Right lobe of liver (tissue), 6 donors: ENCODE data around the gene TPGS1. TPM values are rescaled to one million over a fixed set of nuclear protein-coding genes. Genes with fewer than 3 reads are reported as not detected.
A peak's percentile ranks its signal among the peaks of the same experiment; 100 is the strongest.

Source experiments
- ATAC-seq, 4 donors: fragments of 200-7000 bp; cut with Tn5 transposase; one replicate each; pipeline ENCODE4 v1.9.1; 2020; ENCODE audit warnings: mild to moderate bottlenecking in 4 of 4, moderate library complexity in 4 of 4
- DNase-seq, 3 donors: peaks; one replicate each; pipeline ENCODE4 v3.0.0-alpha.2; 2020
- H3K27ac ChIP-seq, 3 donors: fragments of 200-600 bp; one replicate each; pipeline ENCODE4 v1.8.0; 2022
- H3K27me3 ChIP-seq, 2 donors: fragments of 200-600 bp; one replicate each; pipeline ENCODE4 v1.8.0; 2022
- H3K36me3 ChIP-seq, 4 donors: fragments of 200-600 bp; sonication (generic) in 1 of 4; one replicate each; pipeline versions ENCODE4 v1.5.1 to v1.8.0; 2017 to 2022; ENCODE audit warnings: control low read depth in 1 of 4
- H3K4me1 ChIP-seq, 4 donors: fragments of 200-600 bp; sonication (generic) in 1 of 4; one replicate each; pipeline versions ENCODE4 v1.5.1 to v1.8.0; 2017 to 2022; ENCODE audit warnings: control low read depth in 1 of 4
- H3K4me3 ChIP-seq, 3 donors: fragments of 200-600 bp; one replicate each; pipeline ENCODE4 v1.8.0; 2022
- H3K9me3 ChIP-seq, 4 donors: fragments of 200-600 bp; sonication (generic) in 1 of 4; one replicate each; pipeline versions ENCODE4 v1.5.1 to v1.8.0; 2017 to 2022; ENCODE audit warnings: control low read depth in 1 of 4
- POLR2A ChIP-seq: fragments of 450-650 bp; IDR thresholded peaks from one replicate; pipeline ENCODE4 v1.6.1; 2017; ENCODE audit warnings: antibody characterized with exemption, mild to moderate bottlenecking
- WGBS: methylation state at CpG from one replicate; pipeline ENCODE4 v1.1.6; 2018; ENCODE audit warnings: low coverage, low lambda C conversion rate; ENCODE audit not compliant: insufficient coverage; ENCODE audit errors: missing lambda C conversion rate; 5-methylcytosine and 5-hydroxymethylcytosine counted together
- intact Hi-C, 2 donors: fragments of 100-400 bp; cut with DNase I; formaldehyde crosslinking; loops; one replicate each; pipeline versions ENCODE4 v1.11.2 to v1.14.1; 2022
- total RNA-seq, 6 experiments: library from RNA; depleted of rRNA in 2 of 6; stranded (reverse); fragments of >200 nt in 2 of 6; fragmentation: NEBNext Ultra II Directional in 3 of 6; extraction: Animal tissue kit (Norgen Biotek cat#: 25700) in 3 of 6; gene quantifications; one replicate each; pipeline versions ENCODE4 v1.1.0 to v1.2.4, GENCODE V29; 2016 to 2023
- TF ChIP-seq, protein P1 (sequence below), 4 donors: fragments of 200-600 bp in 3 of 4; fragments of 450-650 bp in 1 of 4; IDR thresholded peaks; one replicate each; pipeline versions ENCODE4 v1.5.1 to v1.8.0; 2016 to 2022; ENCODE audit warnings: antibody characterized with exemption in 4 of 4, mild to moderate bottlenecking in 2 of 4
- donor health status: DM: no; HTN: yes; CAD: no.
- donor health status: DM: no; HTN: no; CAD: no.
- donor health status: DM: no; HTN: no; CAD: no.
- donor health status: DM: no; HTN: yes; CAD: no.
- donor health status: DM: no; HTN: yes; CAD: no.

Gene TPGS1
- total RNA-seq, 6 experiments from 2014 or later, result 8.2 to 42.2 (median 10.3) TPM

DNA sequence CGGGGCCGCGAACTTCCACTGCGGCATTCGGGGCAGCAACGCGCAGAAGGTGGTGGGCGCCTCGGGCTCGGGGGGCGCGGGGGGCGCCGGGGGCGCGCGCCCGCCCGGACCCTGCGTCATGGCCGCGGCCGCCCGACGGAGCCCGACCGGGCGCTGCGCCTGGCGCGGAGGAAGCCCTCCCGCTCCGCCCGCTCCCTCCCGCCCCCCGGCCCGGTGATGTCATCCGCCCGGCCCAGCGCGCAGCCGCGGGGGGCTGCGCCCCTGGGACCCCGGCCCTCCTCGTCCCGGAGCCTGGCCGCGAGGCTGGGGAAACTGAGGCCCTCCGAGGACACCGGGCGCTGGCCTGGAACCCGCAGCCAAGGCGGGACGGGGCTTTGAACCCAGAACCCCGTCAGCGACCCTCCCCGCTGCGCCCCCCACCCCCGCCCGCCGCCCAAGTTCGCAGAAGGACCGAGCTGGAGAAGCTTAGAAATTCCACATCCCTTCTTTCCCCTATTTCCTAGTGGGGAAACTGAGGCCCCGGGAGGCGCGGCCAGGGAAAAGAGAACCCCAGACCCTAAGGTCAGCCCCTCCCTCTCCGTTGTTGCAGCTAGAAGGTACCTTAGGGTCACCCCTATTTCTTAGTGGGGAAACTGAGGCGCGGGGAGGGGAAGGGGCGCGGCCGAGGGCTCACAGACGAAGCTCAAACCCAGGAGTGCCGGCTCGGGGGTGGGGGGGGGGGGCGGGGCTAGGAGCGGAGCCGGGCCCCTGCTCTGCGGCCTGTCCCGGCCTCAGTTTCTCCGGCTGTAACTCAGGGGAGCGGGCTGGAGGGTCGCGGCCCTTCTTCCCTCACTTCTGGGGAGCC lies 46.2 kb upstream of the TPGS1 start, which contains the start of gene SHC2:
SHC2 (minus strand) TSS at position 157 of the 844 bp plus-strand sequence; CDS start at position 120, 37 bp downstream.
- ATAC-seq (peak; percentile 43 to 55 (median 50)), DNase-seq (peak in 1 of 3 donors; percentile 72)
- H3K4me3 ChIP-seq, result peak within 1 kb of the TSS; percentile 62 to 87 (median 82)
- WGBS, result 0% methylated on average over 3 of the region's 85 CpGs
- TF ChIP-seq POLR2A, result peak; percentile 70
- TF ChIP-seq, protein P1, sequence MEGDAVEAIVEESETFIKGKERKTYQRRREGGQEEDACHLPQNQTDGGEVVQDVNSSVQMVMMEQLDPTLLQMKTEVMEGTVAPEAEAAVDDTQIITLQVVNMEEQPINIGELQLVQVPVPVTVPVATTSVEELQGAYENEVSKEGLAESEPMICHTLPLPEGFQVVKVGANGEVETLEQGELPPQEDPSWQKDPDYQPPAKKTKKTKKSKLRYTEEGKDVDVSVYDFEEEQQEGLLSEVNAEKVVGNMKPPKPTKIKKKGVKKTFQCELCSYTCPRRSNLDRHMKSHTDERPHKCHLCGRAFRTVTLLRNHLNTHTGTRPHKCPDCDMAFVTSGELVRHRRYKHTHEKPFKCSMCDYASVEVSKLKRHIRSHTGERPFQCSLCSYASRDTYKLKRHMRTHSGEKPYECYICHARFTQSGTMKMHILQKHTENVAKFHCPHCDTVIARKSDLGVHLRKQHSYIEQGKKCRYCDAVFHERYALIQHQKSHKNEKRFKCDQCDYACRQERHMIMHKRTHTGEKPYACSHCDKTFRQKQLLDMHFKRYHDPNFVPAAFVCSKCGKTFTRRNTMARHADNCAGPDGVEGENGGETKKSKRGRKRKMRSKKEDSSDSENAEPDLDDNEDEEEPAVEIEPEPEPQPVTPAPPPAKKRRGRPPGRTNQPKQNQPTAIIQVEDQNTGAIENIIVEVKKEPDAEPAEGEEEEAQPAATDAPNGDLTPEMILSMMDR (IDR thresholded peaks at IDR 0.05), result no peak
- H3K4me1 ChIP-seq, result peaks cover 0 to 9% (median 0%) of the 10 kb centered on the region in 4 donors
- H3K27ac ChIP-seq, result peak within 1 kb of the TSS; percentile 85 to 89 (median 86)
- intact Hi-C loops, result no loop called here
- H3K36me3 ChIP-seq, result no peaks in the 10 kb centered on the region
- H3K9me3 ChIP-seq, result no peaks in the 10 kb centered on the region
- H3K27me3 ChIP-seq, result no peaks in the 10 kb centered on the region

DNA sequence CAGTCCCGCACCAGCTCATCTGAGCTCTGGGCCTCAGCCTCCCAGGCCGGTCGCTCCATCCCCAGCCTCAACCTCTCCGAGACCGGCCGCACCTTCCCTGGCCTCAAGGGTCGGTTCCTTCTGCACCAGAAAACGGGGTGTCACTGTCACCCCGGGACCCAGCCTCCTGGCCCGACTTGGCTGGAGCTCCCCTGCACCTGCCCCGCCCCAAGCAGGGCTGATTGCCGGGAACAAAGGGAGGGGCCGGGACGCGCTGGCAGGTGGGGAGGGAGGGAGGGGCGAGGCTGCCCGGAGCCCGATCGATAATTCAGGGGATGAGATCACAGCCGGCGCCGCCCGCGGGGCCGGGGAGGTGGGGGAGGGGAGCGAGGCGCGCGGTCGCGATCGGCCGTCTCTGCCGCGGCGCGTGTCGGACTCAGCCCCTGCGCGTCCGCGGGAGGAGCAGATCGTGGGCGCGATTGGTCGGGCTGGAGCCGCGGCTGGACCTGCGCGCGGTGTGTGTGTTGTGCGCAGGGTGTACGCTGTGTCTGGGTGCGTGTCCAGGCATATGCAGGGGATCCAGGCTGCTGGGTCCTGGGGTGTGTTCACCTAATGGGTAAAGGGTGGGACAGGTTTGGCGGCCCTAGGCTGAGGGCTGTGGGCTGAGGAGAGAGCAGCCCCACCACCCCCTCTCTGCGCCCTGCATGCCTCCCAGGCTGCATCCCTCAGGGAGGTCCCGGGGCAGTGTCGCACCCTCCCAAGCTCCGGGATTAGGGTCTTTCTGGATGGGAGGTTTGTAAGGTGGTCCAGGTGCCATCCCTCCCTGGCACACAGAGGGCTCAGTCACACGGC lies 45.4 kb upstream of the TPGS1 start:
- WGBS, result 5% methylated on average over 22 of the region's 60 CpGs
- intact Hi-C loops, result no loop called here

DNA sequence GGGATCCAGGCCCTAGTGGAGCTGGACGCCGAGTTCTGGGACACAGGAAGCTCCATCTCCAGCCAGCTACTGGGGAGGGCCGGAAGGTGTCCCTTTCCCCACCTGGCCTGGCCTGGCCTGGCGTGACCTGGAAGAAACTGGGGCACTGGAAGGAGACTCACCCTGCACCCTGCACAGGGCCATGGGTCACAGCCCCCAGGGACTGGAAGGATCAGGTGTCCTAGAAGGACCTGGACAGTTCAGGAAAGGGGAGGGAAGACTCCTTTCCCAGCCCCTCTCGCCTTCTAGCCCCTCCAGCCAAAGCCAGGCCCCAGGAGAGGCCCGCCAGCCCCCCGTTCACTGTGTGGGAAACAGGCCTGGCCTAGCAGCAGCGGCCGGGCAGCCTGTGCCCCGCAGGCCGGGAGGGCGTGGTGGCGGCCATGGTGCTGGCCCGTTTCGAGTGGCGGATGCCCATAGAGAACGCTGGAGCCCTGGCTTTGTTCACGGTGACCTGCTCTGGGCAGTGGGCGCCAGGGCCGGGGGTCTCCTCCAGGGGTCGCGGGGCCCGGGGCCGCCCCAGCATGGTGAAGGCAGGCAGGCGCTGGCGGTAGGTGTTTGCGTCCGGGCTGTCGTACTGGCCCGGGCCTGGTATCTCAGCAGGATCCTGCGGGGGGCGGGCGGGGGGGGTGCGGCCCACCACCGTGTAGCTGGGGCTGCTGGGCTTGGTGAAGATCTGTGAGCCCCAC lies 43.7 kb upstream of the TPGS1 start:
- WGBS, result no CpG with 5 or more reads among the region's 35 CpGs
- DNase-seq (no peak), ATAC-seq (no peak)
- Histone ChIP-seq H3K4me1 (peaks cover 0 to 9% (median 0%) of the 10 kb centered on the region in 4 donors), H3K36me3 (no peaks in the 10 kb centered on the region), H3K27ac (no peak overlapping the region), H3K9me3 (no peaks in the 10 kb centered on the region), H3K4me3 (no peak overlapping the region), H3K27me3 (no peaks in the 10 kb centered on the region)
- intact Hi-C loops, result no loop called here
- TF ChIP-seq POLR2A, result no peak
- TF ChIP-seq, protein P1 (IDR thresholded peaks at IDR 0.05), result no peak

More for the DNA sequence above, 45.4 kb upstream of the TPGS1 start:
- no peaks in the 10 kb centered on the region for H3K36me3 ChIP-seq
- H3K27ac ChIP-seq, result peak overlapping the region; percentile 74 to 89 (median 75)
- H3K9me3 ChIP-seq, result no peaks in the 10 kb centered on the region
- peaks cover 0 to 9% (median 0%) of the 10 kb centered on the region in 4 donors for H3K4me1 ChIP-seq
- peak overlapping the region; percentile 44 to 82 (median 57) for H3K4me3 ChIP-seq
- ATAC-seq (peak; percentile 81 to 83 (median 82)), DNase-seq (peak; percentile 87 to 91 (median 90))
- TF ChIP-seq, protein P1 (IDR thresholded peaks at IDR 0.05), result no peak
- peak; percentile 52 for TF ChIP-seq POLR2A
- H3K27me3 ChIP-seq, result no peaks in the 10 kb centered on the region

DNA sequence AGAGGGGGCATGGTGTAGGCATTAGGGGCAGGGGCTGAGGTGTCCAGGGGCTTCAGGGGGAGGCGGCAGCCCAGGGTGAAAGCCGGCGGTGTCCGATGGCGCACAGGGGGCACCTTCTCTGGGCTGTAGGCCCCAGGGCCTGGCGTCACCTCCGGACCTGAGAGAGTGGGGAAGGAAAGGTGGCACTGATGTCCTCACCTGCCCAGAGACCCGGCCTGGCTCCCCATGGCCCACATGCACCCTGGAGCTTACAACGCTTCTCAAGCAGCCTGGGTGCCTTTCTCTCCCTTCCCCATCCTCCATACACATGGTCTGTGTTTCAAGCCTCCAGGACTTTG lies 43.1 kb upstream of the TPGS1 start:
- Histone ChIP-seq H3K27ac (no peak overlapping the region), H3K4me3 (no peak overlapping the region), H3K4me1 (peaks cover 0 to 9% (median 0%) of the 10 kb centered on the region in 4 donors), H3K36me3 (no peaks in the 10 kb centered on the region), H3K9me3 (no peaks in the 10 kb centered on the region), H3K27me3 (no peaks in the 10 kb centered on the region)
- DNase-seq (no peak), ATAC-seq (no peak)
- TF ChIP-seq, protein P1 (IDR thresholded peaks at IDR 0.05), result no peak
- no peak for TF ChIP-seq POLR2A
- WGBS, result no CpG with 5 or more reads among the region's 9 CpGs
- intact Hi-C loops, result no loop called here
